GM18507 (cell line): ENCODE measurements around the gene IMPA2.
A peak's percentile ranks its signal among the peaks of the same experiment; 100 is the strongest.

Experiments
- DNase-seq: peaks from one replicate; pipeline ENCODE4 v3.0.0; 2011; ENCODE audit warnings: low read depth; ENCODE audit not compliant: insufficient read length; ENCODE audit errors: extremely low spot score
- FAIRE-seq: peaks from 2 replicates; lab custom pipeline; 2011; peaks lifted over from hg19 to GRCh38; lab: Jason Lieb, UNC

The IMPA2 gene

GRCh38 chr18:11986061-11986460 lies 4.8 kb downstream of the IMPA2 start:
- no peak for DNase-seq

GRCh38 chr18:11987527-11987926 lies 6.2 kb downstream of the IMPA2 start:
- DNase-seq (no peak), FAIRE-seq (no peak)

More at GRCh38 chr18:11986061-11986460, 4.8 kb downstream of the IMPA2 start:
- FAIRE-seq: no peak

- FAIRE-seq: no peak
Measured at GRCh38 chr18:11989174-11989573, 7.9 kb downstream of the IMPA2 start.

GRCh38 chr18:11989966-11990380 lies 8.7 kb downstream of the IMPA2 start:
- DNase-seq (no peak), FAIRE-seq (no peak)

More at GRCh38 chr18:11989174-11989573, 7.9 kb downstream of the IMPA2 start:
- DNase-seq: no peak

GRCh38 chr18:11990539-11990938 lies 9.2 kb downstream of the IMPA2 start:
- DNase-seq (no peak), FAIRE-seq (no peak)

GRCh38 chr18:11991021-11991795 lies 9.9 kb downstream of the IMPA2 start:
- FAIRE-seq: no peak

GRCh38 chr18:11992096-11992790 lies 10.9 kb downstream of the IMPA2 start:
- FAIRE-seq (no peak), DNase-seq (no peak)

More at GRCh38 chr18:11991021-11991795, 9.9 kb downstream of the IMPA2 start:
- DNase-seq: no peak

- FAIRE-seq: no peak
Measured at GRCh38 chr18:11993264-11993916, 12.1 kb downstream of the IMPA2 start.

GRCh38 chr18:11994336-11994702 lies 13.0 kb downstream of the IMPA2 start:
- FAIRE-seq: no peak
- DNase-seq: no peak

More at GRCh38 chr18:11993264-11993916, 12.1 kb downstream of the IMPA2 start:
- DNase-seq: no peak

GRCh38 chr18:11994703-11995444 lies 13.6 kb downstream of the IMPA2 start:
- FAIRE-seq: no peak
- DNase-seq: no peak

- peak; percentile 82 for FAIRE-seq
- peak; percentile 64 for DNase-seq
Measured at GRCh38 chr18:11995445-11996189, 14.3 kb downstream of the IMPA2 start.

- FAIRE-seq (no peak), DNase-seq (no peak)
Measured at GRCh38 chr18:11996190-11996754, 15.0 kb downstream of the IMPA2 start.

- FAIRE-seq: no peak
- DNase-seq: no peak
Measured at GRCh38 chr18:11996907-11997306, 15.6 kb downstream of the IMPA2 start.

- no peak for FAIRE-seq
Measured at GRCh38 chr18:11997466-11997865, 16.2 kb downstream of the IMPA2 start.

GRCh38 chr18:11998193-11998592 lies 16.9 kb downstream of the IMPA2 start:
- no peak for FAIRE-seq
- no peak for DNase-seq

More at GRCh38 chr18:11997466-11997865, 16.2 kb downstream of the IMPA2 start:
- no peak for DNase-seq

GRCh38 chr18:11999429-11999828 lies 18.1 kb downstream of the IMPA2 start:
- FAIRE-seq (no peak), DNase-seq (no peak)

GRCh38 chr18:12000072-12000659 lies 18.9 kb downstream of the IMPA2 start:
- no peak for FAIRE-seq

GRCh38 chr18:12001421-12001820 lies 20.1 kb downstream of the IMPA2 start:
- no peak for FAIRE-seq
- DNase-seq: no peak

More at GRCh38 chr18:12000072-12000659, 18.9 kb downstream of the IMPA2 start:
- DNase-seq: no peak
